GM19099 (cell line): Measurements from ENCODE around the gene RALGAPA1.

ENCODE experiments used
- POLR2A ChIP-seq: IDR thresholded peaks from 3 replicates; pipeline ENCODE4 v1.6.1; 2011; ENCODE audit warnings: low read depth; ENCODE audit not compliant: insufficient read length; ENCODE audit errors: extremely low read depth

Gene RALGAPA1

DNA sequence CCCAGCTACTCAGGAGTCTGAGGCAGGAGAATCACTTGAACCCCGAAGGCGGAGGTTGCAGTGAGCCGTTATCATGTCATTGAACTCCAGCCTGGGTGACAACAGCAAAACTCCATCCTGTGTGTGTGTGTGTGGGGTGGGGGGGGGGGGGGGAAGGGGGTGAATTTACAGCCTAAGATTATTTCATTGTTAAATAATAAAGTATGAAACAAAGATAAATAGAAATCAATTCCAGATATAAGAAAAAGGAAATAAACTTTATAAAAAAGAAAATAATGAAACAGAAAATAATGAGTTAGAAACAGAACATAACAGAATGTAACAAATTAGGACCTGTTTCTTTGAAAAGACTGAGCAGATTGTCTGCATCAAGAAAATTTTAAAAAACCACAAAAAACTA lies 191.6 kb downstream of the RALGAPA1 start:
- no peak for TF ChIP-seq POLR2A

DNA sequence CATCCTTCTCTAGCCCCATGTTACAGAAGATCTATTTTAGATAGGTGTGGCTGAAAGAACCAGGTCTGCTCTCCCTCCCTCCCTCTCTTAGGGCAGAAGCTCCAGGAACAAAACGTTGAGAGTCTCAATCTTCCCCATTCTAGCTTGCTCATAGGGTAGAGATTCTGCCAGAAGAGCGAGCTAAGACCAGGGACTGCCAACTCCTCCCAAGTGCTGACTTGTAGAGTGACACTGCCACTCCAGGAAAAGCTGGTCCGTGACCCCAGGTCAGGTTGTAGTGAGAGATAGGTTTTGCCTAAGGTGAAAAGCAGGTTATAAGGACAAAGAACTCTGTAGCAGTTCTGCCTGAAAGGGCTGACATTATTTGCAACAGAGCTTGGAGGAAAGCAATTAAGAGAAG lies 201.7 kb downstream of the RALGAPA1 start:
- no peak for TF ChIP-seq POLR2A

GRCh38 chr14:35600253-35600652 lies 208.8 kb downstream of the RALGAPA1 start:
- TF ChIP-seq POLR2A: no peak

- TF ChIP-seq POLR2A: no peak
These were observed 214.5 kb downstream of the RALGAPA1 start for GRCh38 chr14:35594616-35595015.

DNA sequence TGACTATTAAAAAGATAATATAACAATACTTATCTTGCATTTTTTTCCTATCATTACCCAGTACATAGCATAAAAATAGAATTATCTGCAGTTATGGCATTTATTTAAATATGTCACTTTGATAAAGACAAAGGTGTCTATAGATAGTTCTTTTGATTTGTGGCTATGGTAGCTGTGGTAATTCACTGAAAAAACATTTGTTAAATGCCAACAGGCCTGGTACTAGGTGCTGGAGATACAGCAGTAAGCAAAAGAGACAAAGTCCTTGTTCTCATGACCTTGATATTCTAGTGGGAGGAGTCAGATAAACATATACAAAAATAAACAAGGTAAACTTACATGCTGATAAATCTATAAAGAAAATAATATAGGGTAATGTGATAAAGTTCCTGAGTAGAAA lies 230.5 kb downstream of the RALGAPA1 start:
- TF ChIP-seq POLR2A: no peak

DNA sequence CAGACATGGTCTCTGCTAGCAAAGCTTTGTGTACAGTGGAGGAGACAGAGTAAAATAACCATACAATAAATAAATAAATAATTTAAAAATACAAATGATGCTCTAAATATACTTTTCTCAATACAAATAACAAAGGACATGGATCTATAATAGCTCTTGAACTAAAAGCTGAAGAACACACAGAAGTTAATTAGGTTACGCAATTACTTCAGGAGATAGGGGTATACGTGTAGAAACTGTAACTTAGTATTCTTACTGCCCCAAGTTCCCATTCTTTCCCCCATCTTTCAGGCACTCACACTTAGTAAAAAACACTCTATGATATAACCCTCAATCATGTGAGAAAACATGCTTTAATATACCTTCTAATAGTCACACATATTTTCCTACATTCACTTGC lies 231.0 kb downstream of the RALGAPA1 start:
- TF ChIP-seq POLR2A: no peak

- no peak for TF ChIP-seq POLR2A
These were observed 232.2 kb downstream of the RALGAPA1 start for GRCh38 chr14:35576856-35577255.

GRCh38 chr14:35576260-35576659 lies 232.8 kb downstream of the RALGAPA1 start:
- TF ChIP-seq POLR2A: no peak

DNA sequence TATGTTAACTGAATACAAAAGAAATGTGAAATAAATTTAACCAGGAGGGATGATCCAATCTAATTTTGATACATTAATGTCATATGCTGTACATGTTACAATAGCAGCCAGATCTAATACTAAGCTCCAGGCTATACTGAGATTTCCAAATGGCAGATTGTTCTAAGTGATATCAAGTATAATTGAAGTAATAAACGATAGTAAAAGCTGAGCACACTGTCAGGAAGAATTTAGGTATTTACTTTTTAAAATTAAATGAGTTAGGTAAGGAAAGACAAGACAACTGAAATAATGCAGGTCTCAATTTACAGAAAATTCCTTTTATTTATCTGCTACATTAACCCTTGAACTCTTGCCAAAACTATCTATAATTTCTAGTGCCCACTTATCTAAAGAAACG lies 235.2 kb downstream of the RALGAPA1 start:
- no peak for TF ChIP-seq POLR2A

- no peak for TF ChIP-seq POLR2A
These were observed 237.5 kb downstream of the RALGAPA1 start for GRCh38 chr14:35571598-35571997.

GRCh38 chr14:35565871-35566464 lies 243.1 kb downstream of the RALGAPA1 start:
- no peak for TF ChIP-seq POLR2A

DNA sequence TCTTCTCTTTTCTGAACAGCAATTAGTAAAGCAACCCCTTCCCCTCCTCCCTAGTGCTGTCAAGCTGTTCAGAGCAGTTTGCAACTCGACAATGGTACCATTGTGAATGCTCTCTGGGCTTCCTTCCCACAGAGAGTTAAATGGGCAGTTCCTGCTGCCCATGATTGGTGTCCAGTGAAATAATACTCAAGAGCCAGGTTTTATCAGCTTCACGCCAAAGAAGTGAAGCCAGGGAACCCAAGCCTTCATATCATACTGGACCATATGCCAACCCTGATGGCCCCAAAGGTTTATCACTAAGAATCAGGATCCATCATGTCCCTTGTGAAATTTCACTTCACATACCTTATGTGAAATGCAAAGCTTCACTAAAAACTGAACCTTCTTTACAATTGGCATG lies 250.4 kb downstream of the RALGAPA1 start:
- TF ChIP-seq POLR2A: no peak

- TF ChIP-seq POLR2A: no peak
These were observed 251.8 kb downstream of the RALGAPA1 start for GRCh38 chr14:35557221-35557747.

- no peak for TF ChIP-seq POLR2A
These were observed 252.5 kb downstream of the RALGAPA1 start for GRCh38 chr14:35556548-35556947.

- TF ChIP-seq POLR2A: no peak
These were observed 255.3 kb downstream of the RALGAPA1 start for GRCh38 chr14:35553808-35554207.

DNA sequence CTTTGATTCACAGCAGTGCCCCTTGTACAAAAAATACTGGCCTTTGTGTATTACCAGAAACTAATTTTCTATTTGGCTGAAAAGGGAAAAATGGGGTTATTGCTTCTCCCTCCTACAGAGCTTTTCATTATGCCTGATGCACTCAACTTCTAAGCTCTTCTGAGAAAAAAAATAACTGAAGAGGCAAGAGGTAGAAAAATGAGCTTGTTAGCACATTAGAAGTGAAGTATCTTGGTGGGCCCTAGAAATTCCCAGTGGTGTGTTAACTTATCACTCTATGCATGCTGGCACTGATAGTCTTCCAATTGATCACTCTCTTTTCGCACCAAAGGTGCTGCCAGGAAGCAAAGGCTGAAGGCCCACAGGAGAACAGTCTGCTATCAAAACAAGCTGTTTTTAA lies 258.0 kb downstream of the RALGAPA1 start:
- TF ChIP-seq POLR2A: no peak

DNA sequence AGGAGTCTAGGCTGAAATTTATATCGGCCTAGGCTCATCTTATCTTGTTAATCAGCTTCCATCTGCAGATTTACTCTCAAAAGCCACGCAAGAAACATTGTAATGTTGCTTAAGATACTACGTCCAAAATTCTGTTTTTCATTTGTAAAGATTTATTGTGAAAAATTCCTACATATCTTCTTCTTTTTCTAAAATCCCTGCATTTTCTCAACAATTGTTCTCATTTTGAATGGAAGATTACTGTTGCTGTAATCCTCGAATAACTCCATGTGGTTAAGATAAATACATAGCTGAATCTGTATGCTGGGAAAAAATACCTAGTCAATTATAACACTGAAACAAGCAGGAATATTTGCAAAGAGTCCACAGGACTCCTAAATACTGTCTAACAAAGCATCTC lies 259.5 kb downstream of the RALGAPA1 start:
- no peak for TF ChIP-seq POLR2A
